ENCODE results near the gene ILKAP.

DNA sequence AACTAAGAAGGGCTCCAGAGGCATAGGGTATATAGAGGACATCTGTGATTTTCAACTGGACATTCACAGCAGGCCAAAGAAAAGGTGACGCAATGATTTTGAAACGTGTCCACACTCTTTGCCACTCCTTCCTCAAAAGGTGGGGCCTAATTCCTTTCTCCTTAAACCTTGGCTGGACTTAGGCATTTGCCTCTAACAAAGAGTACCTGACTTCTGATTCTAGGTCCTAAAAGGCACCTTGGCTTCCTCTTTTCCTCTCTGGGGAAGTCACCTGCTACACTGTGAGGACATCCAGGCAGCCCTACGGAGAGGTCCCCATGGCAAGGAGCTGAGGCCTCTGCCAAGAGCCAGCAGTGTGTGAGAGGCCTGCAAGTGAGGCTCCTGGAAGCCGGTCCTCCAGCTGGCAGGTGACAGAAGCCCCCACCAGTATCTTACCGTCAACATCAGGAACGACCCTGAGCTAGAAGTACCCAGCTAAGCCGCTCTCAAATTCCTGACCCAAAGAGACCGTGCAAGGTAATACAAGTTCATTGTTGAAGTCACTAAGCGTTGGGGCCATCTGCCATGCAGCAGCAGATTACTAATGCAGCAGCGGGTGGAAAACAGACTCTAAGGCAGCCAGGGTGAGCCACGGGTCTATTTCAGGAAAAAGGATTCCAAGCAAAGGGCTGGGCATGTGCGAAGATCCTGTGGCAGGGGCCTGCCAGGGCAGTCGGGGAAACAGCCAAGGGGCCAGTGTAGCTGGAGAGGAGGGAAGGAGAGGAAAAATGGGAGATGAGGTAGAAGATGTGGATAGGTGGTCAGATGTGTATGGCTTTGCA lies 43.7 kb upstream of the ILKAP start:
- TF ChIP-seq EZH2 (IDR thresholded peaks at IDR 0.05; ENCODE audit: low read length, missing control alignments) = no peak
- TF ChIP-seq, protein P1, sequence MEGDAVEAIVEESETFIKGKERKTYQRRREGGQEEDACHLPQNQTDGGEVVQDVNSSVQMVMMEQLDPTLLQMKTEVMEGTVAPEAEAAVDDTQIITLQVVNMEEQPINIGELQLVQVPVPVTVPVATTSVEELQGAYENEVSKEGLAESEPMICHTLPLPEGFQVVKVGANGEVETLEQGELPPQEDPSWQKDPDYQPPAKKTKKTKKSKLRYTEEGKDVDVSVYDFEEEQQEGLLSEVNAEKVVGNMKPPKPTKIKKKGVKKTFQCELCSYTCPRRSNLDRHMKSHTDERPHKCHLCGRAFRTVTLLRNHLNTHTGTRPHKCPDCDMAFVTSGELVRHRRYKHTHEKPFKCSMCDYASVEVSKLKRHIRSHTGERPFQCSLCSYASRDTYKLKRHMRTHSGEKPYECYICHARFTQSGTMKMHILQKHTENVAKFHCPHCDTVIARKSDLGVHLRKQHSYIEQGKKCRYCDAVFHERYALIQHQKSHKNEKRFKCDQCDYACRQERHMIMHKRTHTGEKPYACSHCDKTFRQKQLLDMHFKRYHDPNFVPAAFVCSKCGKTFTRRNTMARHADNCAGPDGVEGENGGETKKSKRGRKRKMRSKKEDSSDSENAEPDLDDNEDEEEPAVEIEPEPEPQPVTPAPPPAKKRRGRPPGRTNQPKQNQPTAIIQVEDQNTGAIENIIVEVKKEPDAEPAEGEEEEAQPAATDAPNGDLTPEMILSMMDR (conservative IDR thresholded peaks at IDR 0.05 in 1 of 2, IDR thresholded peaks at IDR 0.05 in 1 of 2; ENCODE audit: low read depth in 1 of 2, low read length in 2 of 2) = no peak

Measured in fibroblast of lung (primary cell).